LNCAP (cell line): ENCODE data around the gene PCARE.

Experiments
- CTCF ChIP-seq: fragments of 450-650 bp; IDR thresholded peaks from 2 replicates; pipeline ENCODE4 v1.5.1; 2017; ENCODE audit warnings: mild to moderate bottlenecking

The PCARE gene

GRCh38 chr2:29106980-29107388 is 32.7 kb upstream of the PCARE start:
- TF ChIP-seq CTCF = no peak

GRCh38 chr2:29106256-29106655 is 31.9 kb upstream of the PCARE start:
- TF ChIP-seq CTCF = no peak

- TF ChIP-seq CTCF = no peak
These were observed 31.1 kb upstream of the PCARE start for GRCh38 chr2:29105375-29105774.

GRCh38 chr2:29104688-29105087 is 30.4 kb upstream of the PCARE start:
- TF ChIP-seq CTCF = no peak

- TF ChIP-seq CTCF = no peak
These were observed 26.2 kb upstream of the PCARE start for GRCh38 chr2:29100564-29100963.

- no peak for TF ChIP-seq CTCF
These were observed 23.2 kb upstream of the PCARE start for GRCh38 chr2:29097569-29097968.

GRCh38 chr2:29096969-29097368 is 22.6 kb upstream of the PCARE start:
- TF ChIP-seq CTCF = no peak

- no peak for TF ChIP-seq CTCF
These were observed 10.2 kb upstream of the PCARE start for GRCh38 chr2:29084554-29084953.
